Measurements from ENCODE around the gene MT1H. TPM values are rescaled to one million over a fixed set of nuclear protein-coding genes. Genes with fewer than 3 reads are reported as not detected.
A peak's percentile ranks its signal among the peaks of the same experiment; 100 is the strongest.

MT1H gene
- total and polyA plus RNA-seq, 2 of the 13 experiments (the other 11 are each of a cell fraction or from before 2014, with no cell fraction given): 0.60 TPM; not detected in 1

- TF ChIP-seq ZBTB34 (CRISPR knock-in tag; IDR thresholded peaks at IDR 0.05) (no peak), TBP (CRISPR knock-in tag; IDR thresholded peaks at IDR 0.05) (no peak), ATF6 (CRISPR knock-in tag; conservative IDR thresholded peaks at IDR 0.05) (no peak), NFIC (IDR thresholded peaks at IDR 0.05; ENCODE audit: low read length) (no peak), CC2D1A (CRISPR knock-in tag; IDR thresholded peaks at IDR 0.05) (no peak), BCL3 (CRISPR knock-in tag; IDR thresholded peaks at IDR 0.05) (no peak), ZBTB42 (CRISPR knock-in tag; IDR thresholded peaks at IDR 0.05) (no peak), ONECUT2 (CRISPR knock-in tag; IDR thresholded peaks at IDR 0.05) (no peak), THYN1 (CRISPR knock-in tag; IDR thresholded peaks at IDR 0.05; ENCODE audit: borderline replicate concordance, low read depth) (no peak), ZNF331 (CRISPR knock-in tag; IDR thresholded peaks at IDR 0.05) (no peak), ZBTB10 (CRISPR knock-in tag; IDR thresholded peaks at IDR 0.05; ENCODE audit: borderline replicate concordance) (no peak), HMGXB4 (CRISPR knock-in tag; IDR thresholded peaks at IDR 0.05; ENCODE audit: borderline replicate concordance in 1 of 2, low read depth in 1 of 2) (no peak), MED1 (CRISPR knock-in tag; IDR thresholded peaks at IDR 0.05) (peak; percentile 58), ZSCAN25 (CRISPR knock-in tag; IDR thresholded peaks at IDR 0.05) (no peak), ZNF576 (CRISPR knock-in tag; IDR thresholded peaks at IDR 0.05) (no peak)
Observed at GRCh38 chr16:56673921-56674320, 4.3 kb downstream of the MT1H start (continued).

All from HepG2 (cell line).